ENCODE measurements around the gene TRPM5.

GRCh38 chr11:2415171-2415570, 29.1 kb downstream of the TRPM5 start:
- no peak for TF ChIP-seq CTCF (IDR thresholded peaks at IDR 0.05)
- TF ChIP-seq EZH2 (IDR thresholded peaks at IDR 0.05; ENCODE audit: borderline replicate concordance, insufficient read depth, low read depth, low read length, poor library complexity, severe bottlenecking) = no peak
